Cardiac muscle cell (in vitro differentiated cells and primary cell): ENCODE results near the gene MOCS3. TPM values are rescaled to one million over a fixed set of nuclear protein-coding genes. Genes with fewer than 3 reads are reported as not detected.

Source experiments
- DNase-seq, 2 donors: peaks; one replicate each; pipeline versions ENCODE4 v3.0.0 to v3.0.0-alpha.2; 2010 to 2017; ENCODE audit warnings: low read depth in 1 of 2, low spot score in 1 of 2
- H3K27ac ChIP-seq: fragments of 200-600 bp; sonication (generic); 2 replicates; pipeline ENCODE4 v1.5.1; 2016
- H3K27me3 ChIP-seq: fragments of 200-600 bp; sonication (generic); 2 replicates; pipeline ENCODE4 v1.6.0; 2016; ENCODE audit warnings: control low read depth
- H3K36me3 ChIP-seq: fragments of 200-600 bp; sonication (generic); 2 replicates; pipeline ENCODE4 v1.5.1; 2016; ENCODE audit warnings: control low read depth
- H3K4me1 ChIP-seq: fragments of 200-600 bp; sonication (generic); 2 replicates; pipeline ENCODE4 v1.8.1; 2017; ENCODE audit warnings: low read depth, mild to moderate bottlenecking, mixed run types
- H3K4me3 ChIP-seq: fragments of 200-600 bp; sonication (generic); 2 replicates; pipeline ENCODE4 v1.5.1; 2016; ENCODE audit warnings: mild to moderate bottlenecking
- H3K9me3 ChIP-seq: fragments of 200-600 bp; sonication (generic); 2 replicates; pipeline ENCODE4 v1.5.1; 2017; ENCODE audit warnings: low read depth, mild to moderate bottlenecking, control low read depth
- polyA plus RNA-seq: library from polyadenylated mRNA; unstranded; fragments of >200 nt; fragmentation: Nextera tagmentation; extraction: Ambion mirVana; gene quantifications from 2 replicates; pipeline ENCODE4 v1.2.1, GENCODE V29; 2016
- total RNA-seq: library from RNA; depleted of rRNA; stranded (reverse); fragments of >200 nt; gene quantifications from 2 replicates; pipeline ENCODE4 v1.2.3, GENCODE V29; 2016
- TF ChIP-seq, protein P1 (sequence below): IDR thresholded peaks from 2 replicates; pipeline ENCODE4 v1.5.1; 2012; ENCODE audit warnings: low read depth, mild to moderate bottlenecking, low read length

Gene MOCS3
- total and polyA plus RNA-seq, 2 experiments from 2014 or later: 6.2 to 9.4 TPM

DNA sequence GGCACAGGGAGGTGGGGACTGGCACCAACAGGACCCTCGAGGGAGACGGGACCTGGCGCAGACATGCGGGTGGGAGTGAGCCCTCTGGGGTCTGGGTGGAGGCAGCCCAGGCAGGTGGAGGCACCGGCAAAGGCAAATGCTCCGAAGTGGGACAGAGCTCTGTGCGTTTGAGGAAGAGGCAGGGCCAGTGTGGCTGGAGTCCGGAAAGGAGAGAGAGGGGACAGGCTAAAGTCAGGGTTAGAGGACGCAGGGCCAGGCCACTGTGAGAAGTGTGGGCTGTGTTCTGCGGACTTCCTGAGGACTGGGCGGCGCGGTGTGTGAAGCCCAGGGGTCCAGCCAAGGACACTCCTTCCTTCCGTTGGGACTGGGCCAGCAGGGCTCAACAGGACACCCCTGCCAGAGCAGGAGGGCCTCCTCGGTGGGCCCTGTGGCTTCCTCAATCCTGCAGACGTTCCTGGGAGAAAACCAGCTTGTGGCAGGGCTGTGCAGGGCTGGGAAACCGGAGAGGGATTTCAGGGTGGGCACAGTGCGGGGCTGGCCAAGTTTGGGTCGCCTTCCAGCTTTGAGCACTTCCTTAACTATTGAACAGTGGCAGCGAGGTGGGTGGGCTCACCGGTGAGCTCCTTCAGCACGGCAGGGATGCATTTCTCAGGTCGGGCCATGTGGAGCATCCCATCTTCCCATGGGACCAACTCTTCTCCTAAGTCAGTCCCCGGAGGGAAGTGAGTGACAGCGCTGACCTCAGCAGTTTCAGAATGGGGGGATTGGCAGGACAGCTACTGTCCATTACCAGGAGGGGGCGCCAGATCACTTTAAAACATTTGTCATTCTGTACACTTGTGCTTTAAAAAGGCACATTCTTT is 22.5 kb downstream of the MOCS3 start:
- Histone ChIP-seq H3K27me3 (peaks cover 6% of the 10 kb centered on the region), H3K27ac (no peak overlapping the region), H3K4me3 (no peak overlapping the region), H3K4me1 (no peaks in the 10 kb centered on the region), H3K9me3 (no peaks in the 10 kb centered on the region), H3K36me3 (no peaks in the 10 kb centered on the region)
- TF ChIP-seq, protein P1, sequence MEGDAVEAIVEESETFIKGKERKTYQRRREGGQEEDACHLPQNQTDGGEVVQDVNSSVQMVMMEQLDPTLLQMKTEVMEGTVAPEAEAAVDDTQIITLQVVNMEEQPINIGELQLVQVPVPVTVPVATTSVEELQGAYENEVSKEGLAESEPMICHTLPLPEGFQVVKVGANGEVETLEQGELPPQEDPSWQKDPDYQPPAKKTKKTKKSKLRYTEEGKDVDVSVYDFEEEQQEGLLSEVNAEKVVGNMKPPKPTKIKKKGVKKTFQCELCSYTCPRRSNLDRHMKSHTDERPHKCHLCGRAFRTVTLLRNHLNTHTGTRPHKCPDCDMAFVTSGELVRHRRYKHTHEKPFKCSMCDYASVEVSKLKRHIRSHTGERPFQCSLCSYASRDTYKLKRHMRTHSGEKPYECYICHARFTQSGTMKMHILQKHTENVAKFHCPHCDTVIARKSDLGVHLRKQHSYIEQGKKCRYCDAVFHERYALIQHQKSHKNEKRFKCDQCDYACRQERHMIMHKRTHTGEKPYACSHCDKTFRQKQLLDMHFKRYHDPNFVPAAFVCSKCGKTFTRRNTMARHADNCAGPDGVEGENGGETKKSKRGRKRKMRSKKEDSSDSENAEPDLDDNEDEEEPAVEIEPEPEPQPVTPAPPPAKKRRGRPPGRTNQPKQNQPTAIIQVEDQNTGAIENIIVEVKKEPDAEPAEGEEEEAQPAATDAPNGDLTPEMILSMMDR: peak; percentile 81
- peak; percentile 75 to 86 for DNase-seq

- Histone ChIP-seq H3K4me3 (no peak overlapping the region), H3K4me1 (no peaks in the 10 kb centered on the region), H3K9me3 (no peaks in the 10 kb centered on the region), H3K27me3 (peaks cover 6% of the 10 kb centered on the region), H3K36me3 (no peaks in the 10 kb centered on the region), H3K27ac (no peak overlapping the region)
- TF ChIP-seq, protein P1: no peak
- DNase-seq: no peak
Measured at GRCh38 chr20:50981714-50982048, 23.1 kb downstream of the MOCS3 start.

DNA sequence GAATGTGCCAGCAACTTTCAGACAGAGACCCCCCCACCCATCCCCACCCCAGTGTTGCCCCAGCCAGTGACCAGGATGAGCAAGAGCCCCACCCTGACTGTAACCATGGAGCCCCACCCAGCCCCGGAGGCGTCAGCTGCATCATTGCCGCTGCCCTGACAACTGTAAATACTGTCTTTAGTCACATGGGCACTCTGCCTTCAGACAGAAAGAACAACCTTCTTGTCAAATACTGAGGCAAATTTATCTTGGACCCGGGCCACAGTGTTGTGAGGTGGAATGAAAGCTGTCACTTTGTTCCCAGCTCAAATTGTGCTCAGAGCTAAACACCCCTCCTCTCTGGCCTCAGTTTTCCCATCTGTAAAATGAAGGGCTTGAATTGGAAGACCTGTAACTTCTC is 23.7 kb downstream of the MOCS3 start:
- Histone ChIP-seq H3K27me3 (peaks cover 6% of the 10 kb centered on the region), H3K4me1 (no peaks in the 10 kb centered on the region), H3K4me3 (no peak overlapping the region), H3K36me3 (no peaks in the 10 kb centered on the region), H3K9me3 (no peaks in the 10 kb centered on the region), H3K27ac (no peak overlapping the region)
- DNase-seq: peak in 1 of 2 donors; percentile 40
- TF ChIP-seq, protein P1: no peak

DNA sequence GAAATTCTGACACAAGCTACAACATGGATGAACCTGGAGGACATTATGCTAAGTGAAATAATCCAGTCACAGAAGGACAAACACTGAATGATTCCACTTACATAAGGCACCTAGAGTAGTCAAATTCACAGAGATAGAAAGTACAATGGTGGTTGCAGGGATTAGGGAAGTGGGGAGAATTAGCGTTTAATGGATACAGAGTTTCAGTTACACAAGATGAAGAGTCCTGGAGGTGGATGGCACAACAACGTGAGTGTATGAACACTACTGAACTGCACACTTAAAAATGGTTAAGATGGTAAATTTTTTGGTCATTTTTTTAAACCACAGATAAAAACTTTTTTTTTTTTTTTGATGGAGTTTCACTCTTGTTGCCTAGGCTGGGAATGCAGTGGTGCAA is 24.7 kb downstream of the MOCS3 start:
- H3K27ac ChIP-seq: no peak overlapping the region

GRCh38 chr20:50987493-50988210 is 29.0 kb downstream of the MOCS3 start:
- Histone ChIP-seq H3K36me3 (no peaks in the 10 kb centered on the region), H3K4me1 (no peaks in the 10 kb centered on the region), H3K27ac (no peak overlapping the region), H3K27me3 (no peaks in the 10 kb centered on the region), H3K9me3 (no peaks in the 10 kb centered on the region), H3K4me3 (no peak overlapping the region)
- TF ChIP-seq, protein P1: peak; percentile 84
- DNase-seq: peak; percentile 88 to 94

More for the DNA sequence above, 24.7 kb downstream of the MOCS3 start:
- no peak for DNase-seq
- Histone ChIP-seq H3K9me3 (no peaks in the 10 kb centered on the region), H3K4me3 (no peak overlapping the region), H3K36me3 (no peaks in the 10 kb centered on the region), H3K4me1 (no peaks in the 10 kb centered on the region), H3K27me3 (peaks cover 6% of the 10 kb centered on the region)
- TF ChIP-seq, protein P1: no peak
